Amygdala (tissue), 56 donors: Measurements from ENCODE around the gene RFLNA.

Source experiments
- DNase-seq, 56 donors: peaks; one replicate each; lab custom pipeline; 2025; lab: John Stamatoyannopoulos, UW

RFLNA gene

GRCh38 chr12:124334976-124335375, 40.1 kb downstream of the RFLNA start:
- no peak for DNase-seq

- no peak for DNase-seq
These were observed 40.7 kb downstream of the RFLNA start for GRCh38 chr12:124335426-124336183.

- no peak for DNase-seq
These were observed 41.2 kb downstream of the RFLNA start for GRCh38 chr12:124336184-124336437.

GRCh38 chr12:124336742-124337520, 42.0 kb downstream of the RFLNA start:
- no peak for DNase-seq

- DNase-seq = peak in 14 of 56 donors; percentile 6 to 42 (median 18)
These were observed 42.7 kb downstream of the RFLNA start for GRCh38 chr12:124337622-124338021.

- DNase-seq = no peak
These were observed 43.6 kb downstream of the RFLNA start for GRCh38 chr12:124338448-124338847.

- no peak for DNase-seq
These were observed 44.1 kb downstream of the RFLNA start for GRCh38 chr12:124338876-124339603.

- DNase-seq = no peak
These were observed 45.4 kb downstream of the RFLNA start for GRCh38 chr12:124340080-124340900.

- no peak for DNase-seq
These were observed 46.8 kb downstream of the RFLNA start for GRCh38 chr12:124341645-124342069.

GRCh38 chr12:124344022-124344421, 49.1 kb downstream of the RFLNA start:
- DNase-seq = no peak

- DNase-seq = no peak
These were observed 49.6 kb downstream of the RFLNA start for GRCh38 chr12:124344526-124344925.

- DNase-seq = peak in 1 of 56 donors; percentile 12
These were observed 50.9 kb downstream of the RFLNA start for GRCh38 chr12:124345795-124346194.

GRCh38 chr12:124346425-124347168, 51.7 kb downstream of the RFLNA start:
- DNase-seq = no peak

- DNase-seq = no peak
These were observed 52.4 kb downstream of the RFLNA start for GRCh38 chr12:124347335-124347734.

GRCh38 chr12:124347805-124348658, 53.1 kb downstream of the RFLNA start:
- peak in 6 of 56 donors; percentile 16 to 54 (median 32) for DNase-seq

- DNase-seq = peak in 2 of 56 donors; percentile 32 to 54
These were observed 53.9 kb downstream of the RFLNA start for GRCh38 chr12:124348659-124349380.

- no peak for DNase-seq
These were observed 55.6 kb downstream of the RFLNA start for GRCh38 chr12:124350491-124350890.

GRCh38 chr12:124351422-124351821, 56.5 kb downstream of the RFLNA start:
- DNase-seq = peak in 1 of 56 donors; percentile 12
